Measurements from ENCODE around the gene MCU.
"Not testable (repeated sequence)": the region's sequence is repeated elsewhere in the genome, so short reads cannot be mapped to it uniquely, and the experiment has no call there.

The MCU gene

DNA sequence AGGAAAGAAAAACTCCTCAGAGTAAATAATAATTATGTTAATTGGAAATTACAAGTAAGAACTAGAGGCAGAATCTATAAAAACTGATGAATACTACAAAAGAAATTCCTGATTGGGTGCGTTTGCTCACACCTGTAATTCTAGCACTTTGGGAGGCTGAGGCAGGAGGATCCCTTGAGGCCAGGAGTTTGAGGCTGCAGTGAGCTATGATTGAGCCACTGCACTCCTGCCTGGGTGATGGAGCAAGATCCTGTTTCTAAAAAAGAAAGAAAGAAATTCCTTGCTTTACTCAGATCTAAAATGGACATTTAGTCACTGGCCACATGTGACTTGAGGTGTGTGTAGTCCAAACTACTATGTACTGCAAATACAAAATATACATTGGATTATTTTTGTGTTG lies 42.0 kb downstream of the MCU start:
- DNase-seq, result no peak

GRCh38 chr10:72735288-72735936 lies 43.5 kb downstream of the MCU start:
- no peak for DNase-seq

DNA sequence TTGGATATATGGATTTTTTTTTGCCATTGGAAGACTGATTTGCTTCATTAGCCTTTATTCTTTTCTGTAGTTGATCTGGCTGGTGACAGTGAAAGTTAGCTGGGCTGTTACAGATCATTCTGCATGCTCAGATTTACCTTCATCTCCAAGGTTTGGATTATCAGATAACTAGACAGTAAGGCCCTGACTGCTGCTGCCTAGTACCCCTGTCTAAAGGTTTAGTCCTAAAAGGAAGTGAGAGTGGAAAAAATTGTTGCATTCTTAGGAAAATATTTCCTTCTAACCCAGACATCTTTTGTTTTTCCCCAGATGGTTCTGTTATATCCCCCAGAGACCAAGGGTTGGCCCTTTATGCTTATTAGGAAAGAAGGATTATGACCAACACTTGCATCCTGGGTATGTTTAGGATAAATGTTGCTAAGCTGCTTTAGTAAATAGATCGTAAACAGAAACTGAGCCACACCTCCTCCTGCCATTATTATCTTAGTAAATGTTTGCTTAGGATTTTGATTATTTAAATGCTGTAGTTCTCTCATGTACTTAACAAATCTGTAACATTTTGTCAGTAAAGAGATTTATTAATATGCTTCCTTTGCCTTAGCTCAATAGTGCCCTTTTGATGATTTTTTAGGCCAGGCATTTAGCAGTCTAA lies 44.4 kb downstream of the MCU start:
- no peak for DNase-seq

- DNase-seq, result no peak
These were observed 44.9 kb downstream of the MCU start for GRCh38 chr10:72736828-72737220.

DNA sequence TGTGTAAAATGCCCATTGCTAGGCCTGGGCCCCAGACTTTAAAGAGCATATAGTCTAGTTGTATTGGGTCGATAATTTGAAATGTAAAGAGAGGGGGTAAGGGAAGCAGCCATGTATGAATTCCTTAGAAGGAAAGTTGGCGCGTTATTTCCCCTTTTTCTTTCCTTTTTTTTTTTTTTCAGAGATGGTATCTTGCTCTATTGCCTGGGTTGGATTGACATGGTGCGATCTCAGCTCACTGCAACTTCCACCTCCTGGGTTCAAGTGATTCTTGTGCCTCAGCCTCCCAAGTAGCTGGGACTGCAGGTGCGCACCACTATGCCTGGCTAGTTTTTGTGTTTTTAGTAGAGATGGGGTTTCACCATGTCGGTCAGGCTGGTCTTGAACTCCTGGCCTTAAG lies 45.4 kb downstream of the MCU start:
- DNase-seq, result not testable (repeated sequence)

DNA sequence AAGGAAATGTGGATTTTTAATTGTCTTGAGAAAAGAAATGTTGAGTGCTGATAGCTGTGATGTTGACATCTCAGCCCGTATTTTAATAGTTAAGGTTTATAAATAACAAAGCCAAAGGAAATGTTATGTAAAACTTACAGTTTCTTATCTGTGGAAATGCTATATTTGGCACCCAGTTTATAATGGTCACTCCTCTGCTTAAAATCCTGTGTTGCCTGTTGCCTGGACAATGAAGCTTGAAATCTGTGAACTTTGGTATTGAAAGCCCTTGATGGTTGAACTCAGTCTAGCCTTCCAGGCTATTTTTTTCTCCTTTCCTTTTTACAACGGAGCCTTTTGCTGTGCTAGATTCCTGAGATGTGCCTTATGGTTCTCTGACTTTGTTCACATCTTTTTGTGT lies 46.5 kb downstream of the MCU start:
- no peak for DNase-seq

- DNase-seq, result no peak
These were observed 48.6 kb downstream of the MCU start for GRCh38 chr10:72740528-72740927.

DNA sequence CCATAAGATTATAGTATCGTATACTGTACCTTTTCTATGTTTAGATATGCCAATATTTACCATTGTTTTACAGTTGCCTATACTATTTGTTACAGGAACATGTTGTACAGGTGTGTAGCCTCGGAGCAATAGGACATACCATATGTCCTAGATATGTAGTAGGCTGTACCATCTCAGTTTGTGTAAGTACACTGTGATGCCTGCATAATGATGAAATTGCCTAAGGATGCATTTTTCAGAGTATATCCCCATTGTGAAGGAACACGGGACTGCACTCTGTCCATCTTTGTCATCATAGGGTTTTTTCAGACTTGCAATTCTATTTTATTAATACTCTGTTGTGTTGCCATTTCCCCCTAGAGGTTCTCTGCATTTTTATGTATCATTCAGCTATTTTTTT lies 50.1 kb downstream of the MCU start:
- no peak for DNase-seq

DNA sequence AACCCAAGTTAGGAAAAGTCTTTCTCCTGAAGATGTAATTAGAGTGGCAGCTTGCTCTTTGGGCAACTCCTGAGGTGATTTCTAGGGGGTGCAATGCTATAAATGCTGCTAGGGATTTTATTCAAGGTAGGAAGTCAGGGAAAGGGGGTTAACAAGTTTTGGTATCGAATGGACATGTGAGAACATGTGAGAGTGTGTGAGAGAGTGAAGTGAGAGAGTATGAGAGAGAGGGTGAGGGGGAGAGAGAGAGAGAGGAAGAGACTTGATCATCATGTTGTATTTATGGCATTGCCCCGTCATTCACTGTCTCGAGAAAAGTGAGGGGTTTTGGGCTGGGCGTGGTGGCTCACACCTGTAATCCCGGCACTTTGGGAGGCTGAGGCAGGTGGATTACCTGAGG lies 50.9 kb downstream of the MCU start:
- DNase-seq, result no peak

DNA sequence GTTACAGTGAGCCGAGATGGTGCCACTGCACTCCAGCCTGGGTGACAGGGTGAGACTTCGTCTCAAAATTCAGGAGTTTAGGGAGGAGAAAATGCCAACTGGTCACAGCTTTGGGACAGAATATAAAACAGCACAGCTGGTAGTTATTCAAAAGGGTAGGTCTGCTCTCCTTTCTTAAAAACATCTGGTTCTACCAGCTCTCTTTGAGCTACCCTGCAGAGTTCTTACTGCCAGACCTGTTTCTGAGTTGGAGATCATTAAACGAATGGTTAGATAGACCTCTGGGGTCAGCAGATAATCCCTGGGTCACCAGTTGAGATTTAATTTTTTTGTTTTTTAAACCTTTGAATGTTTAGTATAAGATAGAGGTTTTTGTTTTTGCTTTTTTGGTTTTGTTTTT lies 52.6 kb downstream of the MCU start:
- DNase-seq, result no peak

DNA sequence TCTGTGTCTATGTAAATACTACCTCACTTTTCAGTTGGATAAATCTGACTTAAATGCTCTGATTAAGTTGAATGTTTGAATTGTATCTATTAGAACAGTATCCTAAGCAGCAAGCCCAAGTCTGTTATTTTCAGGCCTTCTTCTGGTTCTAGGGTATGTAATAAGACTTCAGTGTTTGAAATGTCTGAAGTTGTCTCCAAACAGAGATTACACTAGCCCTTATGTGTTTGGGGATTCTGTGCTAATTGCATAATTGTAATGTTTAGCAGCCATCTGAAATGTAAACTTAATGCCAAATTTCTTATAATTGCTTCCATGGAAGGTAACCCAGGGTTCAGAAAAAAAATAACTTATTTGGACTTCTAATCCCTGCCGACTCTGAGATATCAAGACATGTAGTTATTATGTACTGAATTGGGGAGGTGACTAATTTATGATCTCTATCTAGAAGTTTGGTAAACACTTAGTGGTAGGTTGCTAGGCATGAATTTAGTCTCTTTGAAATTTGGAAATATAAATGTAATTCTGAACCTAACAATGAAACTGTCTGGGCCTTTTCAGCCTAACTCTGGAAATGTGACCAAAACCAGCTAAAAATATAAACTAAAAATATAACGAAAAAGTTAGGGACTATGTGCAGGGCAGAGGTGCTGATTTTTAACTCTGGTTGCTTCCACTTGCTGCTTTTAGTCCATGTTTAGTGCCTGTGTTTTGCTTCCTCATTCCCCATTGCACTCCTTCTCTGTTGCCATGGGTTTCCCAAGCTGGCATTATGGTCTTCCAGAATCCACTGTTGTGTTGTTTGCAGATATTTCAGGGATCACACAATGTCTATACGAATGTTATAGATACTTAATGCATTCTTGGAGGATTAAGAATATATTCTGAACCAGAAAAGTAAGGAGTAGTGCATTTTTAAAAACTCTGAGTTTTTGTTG lies 54.8 kb downstream of the MCU start:
- DNase-seq, result no peak

DNA sequence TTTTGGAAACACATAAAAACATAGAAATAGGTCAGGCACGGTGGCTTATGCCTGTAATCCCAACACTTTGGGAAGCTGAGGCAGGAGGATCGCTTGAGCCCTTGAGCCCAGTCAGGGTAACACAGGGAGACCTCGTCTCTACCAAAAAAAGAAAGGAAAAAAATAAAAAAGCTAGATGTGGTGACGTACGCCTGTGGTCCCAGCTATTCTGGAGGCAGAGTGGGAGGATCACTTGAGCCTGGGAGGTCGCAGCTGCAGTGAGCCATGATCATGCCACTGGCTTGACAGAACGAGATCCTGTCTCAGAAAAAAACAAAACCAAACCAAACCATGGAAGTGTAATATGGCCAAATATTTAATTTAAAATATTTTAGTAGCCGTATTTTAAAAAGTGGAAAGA lies 55.6 kb downstream of the MCU start:
- DNase-seq, result no peak

- no peak for DNase-seq
These were observed 61.9 kb downstream of the MCU start for GRCh38 chr10:72753760-72754231.

GRCh38 chr10:72754275-72755032 lies 62.5 kb downstream of the MCU start:
- DNase-seq, result no peak

DNA sequence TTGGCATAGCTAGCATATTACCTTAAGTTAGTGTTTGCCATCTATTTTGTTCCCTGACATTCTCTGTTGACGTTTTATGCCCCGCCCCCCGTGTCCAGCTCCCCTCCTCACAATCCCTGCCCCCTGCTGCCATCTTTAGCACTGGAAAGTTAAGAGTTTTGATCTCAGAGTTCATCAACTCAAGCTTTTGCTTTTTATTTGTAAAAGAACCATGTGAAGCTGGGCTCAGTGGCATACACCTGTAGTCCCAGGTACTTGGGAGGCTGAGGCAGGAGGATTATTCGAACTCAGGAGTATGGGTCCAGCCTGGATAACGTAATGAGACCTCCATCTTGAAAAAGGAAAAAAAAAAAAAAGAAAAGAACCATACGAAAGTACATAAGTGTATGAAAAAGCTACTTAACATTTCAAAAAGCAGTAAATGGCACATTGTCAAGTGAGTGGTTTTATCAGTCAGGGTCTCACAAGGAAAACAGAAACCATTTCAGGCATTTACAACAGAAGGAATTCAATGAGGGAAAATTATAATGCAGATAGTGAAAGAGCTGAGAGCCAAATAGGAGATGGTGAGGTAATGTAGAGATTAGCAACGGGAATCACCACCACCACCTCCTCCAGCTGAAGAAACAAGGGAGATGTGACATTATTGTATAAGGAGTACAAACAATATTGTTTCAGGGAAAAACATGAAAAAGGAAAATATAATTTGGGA lies 64.9 kb downstream of the MCU start:
- peak; percentile 29 for DNase-seq

DNA sequence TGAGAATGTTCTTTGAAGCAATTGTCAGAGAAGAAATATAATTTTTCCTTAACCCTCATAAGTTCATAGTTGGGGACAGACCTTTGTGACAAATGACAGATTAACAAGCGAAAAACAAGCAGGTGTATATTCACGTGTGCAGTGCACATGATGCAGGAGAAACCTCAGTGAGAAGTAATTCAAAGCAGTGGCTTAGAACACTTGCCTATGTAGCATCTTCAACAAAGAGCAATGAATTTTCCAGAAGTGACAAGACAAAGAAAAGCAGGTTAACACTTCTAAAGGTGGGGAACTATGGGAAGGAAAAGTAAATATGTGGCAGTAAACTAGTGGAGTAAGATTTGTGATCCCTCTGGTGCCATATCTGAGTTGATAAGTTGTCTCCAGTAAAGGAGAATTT lies 65.8 kb downstream of the MCU start:
- no peak for DNase-seq

- DNase-seq, result not testable (repeated sequence)
These were observed 67.0 kb downstream of the MCU start for GRCh38 chr10:72758930-72759329.

DNA sequence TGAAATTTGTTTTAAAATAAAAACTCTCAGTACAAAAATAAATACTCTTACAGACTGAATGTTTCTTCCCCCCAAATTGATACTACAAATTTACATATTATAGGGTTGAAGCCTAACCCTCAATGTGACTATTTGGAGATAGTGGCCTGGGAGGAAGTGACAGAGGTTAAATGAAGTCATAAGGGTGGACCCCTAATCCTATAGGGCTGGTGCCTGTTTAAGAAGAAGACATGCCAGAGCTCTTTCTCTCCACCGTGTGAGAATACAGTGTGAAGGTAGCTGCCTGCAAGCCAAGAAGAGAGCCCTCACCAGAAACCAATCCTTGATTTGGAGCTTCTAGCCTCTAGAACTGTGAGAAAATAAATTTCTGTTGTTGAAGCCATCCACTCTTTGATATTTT lies 67.6 kb downstream of the MCU start:
- no peak for DNase-seq

DNA sequence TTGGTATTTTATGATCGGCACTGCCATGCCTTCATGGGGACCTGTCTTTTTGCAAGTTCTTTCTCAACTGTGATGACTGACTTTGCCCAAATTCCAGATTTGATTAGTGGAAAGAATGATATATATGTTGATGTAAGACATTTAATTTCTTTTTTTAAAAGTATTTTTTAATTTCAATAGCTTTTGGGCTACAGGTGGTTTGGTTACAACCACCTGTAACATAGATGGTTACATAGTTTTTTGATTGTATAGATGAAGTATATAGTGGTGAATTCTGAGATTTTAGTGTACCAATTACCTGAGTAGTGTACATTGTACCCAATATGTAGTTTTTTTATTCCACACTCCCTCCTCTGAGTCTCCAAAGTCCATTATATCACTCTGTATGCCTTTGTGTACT lies 69.6 kb downstream of the MCU start:
- DNase-seq, result no peak

- no peak for DNase-seq
These were observed 70.1 kb downstream of the MCU start for GRCh38 chr10:72762042-72762441.

- no peak for DNase-seq
These were observed 71.3 kb downstream of the MCU start for GRCh38 chr10:72763201-72763600.

DNA sequence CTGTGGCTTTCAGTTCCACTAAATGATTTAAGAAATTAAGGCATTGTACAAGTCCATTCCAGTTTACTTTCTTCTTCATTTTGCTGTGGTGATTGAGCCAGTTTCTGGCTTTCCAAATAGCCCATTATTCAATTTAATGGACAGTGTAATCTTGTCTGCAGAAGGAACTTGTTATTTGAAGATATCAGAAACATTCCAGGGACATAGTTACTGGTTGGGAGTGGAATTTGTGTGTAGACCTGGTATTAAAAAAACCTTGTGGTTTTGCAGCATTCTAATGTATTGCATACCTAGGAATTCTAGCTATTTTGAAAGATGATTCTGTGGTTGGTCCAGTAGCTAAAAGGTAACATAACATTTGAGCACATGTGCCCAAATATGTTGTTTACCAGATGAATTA lies 72.2 kb downstream of the MCU start:
- no peak for DNase-seq
